GM20000 (cell line): ENCODE measurements around the gene CD72.
"Not testable (repeated sequence)": the region's sequence is repeated elsewhere in the genome, so short reads cannot be mapped to it uniquely, and the experiment has no call there.

Source experiments
- DNase-seq: peaks from one replicate; pipeline ENCODE4 v3.0.0; 2012; ENCODE audit warnings: low spot score
- TF ChIP-seq, protein P1 (sequence below): IDR thresholded peaks from 2 replicates; pipeline ENCODE4 v1.5.1; 2012; ENCODE audit warnings: mild to moderate bottlenecking, control low read depth; ENCODE audit errors: extremely low read depth, missing control alignments

The CD72 gene

DNA sequence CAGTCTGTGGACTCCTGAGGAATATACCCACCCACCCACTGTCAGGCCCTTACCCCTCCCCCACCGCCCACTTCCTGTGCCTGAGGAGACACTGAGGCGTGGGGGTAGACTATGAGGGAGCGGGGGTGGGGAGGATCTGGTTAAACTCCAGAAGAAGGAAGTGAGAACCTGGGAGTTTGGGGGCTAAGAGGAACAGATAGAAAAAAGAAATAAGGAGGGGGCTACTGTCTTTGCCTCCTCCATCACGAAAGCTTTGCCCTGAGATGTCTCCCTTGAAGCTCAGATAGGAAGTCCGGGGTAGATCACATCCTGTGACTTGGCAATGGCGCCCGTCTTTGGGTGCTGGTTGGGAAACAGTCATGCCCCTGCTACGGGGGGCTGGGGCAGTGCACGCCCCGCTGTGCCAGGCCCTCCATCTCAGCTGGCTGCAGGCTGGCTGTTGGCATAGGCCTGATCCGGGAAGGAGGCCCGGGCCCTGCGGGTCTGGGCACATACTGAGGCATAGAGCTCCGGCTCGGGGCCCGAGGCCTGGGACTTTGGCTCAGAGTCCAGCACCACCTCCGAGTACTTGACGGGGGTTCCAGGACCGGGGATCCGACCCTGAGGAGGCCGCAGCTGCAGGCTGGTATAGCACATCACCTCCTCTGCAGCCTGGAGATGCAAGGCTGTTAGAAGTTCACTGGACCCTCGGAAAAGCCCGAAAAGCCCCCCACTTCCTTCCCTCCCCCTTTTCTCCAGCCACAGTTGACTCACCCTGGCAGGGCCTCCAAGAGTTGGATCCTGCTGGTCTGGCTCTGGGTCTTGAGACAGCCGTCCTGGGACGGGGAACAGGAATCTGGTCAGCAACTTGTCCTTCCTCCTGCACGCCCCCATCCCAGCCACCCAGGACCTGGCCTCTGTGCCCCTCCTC lies 31.5 kb upstream of the CD72 start:
- TF ChIP-seq, protein P1, sequence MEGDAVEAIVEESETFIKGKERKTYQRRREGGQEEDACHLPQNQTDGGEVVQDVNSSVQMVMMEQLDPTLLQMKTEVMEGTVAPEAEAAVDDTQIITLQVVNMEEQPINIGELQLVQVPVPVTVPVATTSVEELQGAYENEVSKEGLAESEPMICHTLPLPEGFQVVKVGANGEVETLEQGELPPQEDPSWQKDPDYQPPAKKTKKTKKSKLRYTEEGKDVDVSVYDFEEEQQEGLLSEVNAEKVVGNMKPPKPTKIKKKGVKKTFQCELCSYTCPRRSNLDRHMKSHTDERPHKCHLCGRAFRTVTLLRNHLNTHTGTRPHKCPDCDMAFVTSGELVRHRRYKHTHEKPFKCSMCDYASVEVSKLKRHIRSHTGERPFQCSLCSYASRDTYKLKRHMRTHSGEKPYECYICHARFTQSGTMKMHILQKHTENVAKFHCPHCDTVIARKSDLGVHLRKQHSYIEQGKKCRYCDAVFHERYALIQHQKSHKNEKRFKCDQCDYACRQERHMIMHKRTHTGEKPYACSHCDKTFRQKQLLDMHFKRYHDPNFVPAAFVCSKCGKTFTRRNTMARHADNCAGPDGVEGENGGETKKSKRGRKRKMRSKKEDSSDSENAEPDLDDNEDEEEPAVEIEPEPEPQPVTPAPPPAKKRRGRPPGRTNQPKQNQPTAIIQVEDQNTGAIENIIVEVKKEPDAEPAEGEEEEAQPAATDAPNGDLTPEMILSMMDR = no peak
- DNase-seq = peak; percentile 40

DNA sequence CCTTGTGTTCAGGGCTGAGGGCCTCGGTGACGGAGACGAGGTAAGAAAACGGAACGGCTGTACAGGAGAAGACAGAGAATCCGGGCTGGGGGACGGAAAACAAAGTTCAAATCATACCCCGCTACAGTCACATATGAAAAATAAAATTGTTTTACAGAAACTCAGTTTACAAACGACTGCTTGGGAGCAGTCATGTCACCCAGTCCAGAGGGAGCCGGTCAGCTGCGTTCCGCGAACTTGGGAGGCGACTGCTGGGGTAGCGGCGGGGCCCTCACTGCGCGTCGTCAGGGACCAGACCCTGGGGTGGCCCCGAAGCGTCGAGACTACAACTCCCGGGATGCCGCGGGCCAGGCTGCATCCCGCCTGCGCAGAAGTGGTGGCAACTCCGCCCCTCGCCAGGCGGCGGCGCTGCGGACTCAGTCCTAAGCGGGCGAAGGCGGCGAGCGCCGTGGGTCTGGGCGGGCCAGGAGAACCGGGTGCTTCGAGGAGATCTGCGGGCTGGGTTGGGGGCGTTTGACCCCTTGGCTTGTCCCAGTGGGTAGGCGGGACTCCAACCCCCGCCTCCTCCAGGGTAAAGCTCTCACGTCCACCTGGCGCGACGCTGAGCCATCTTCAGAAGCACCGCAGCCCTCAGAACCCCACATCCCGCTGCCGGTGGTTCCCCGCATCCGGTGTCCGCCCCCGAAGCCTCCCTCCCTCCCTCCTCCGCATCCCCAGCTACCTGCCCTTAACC lies 28.5 kb upstream of the CD72 start:
- TF ChIP-seq, protein P1 = peak; percentile 98
- peak; percentile 91 for DNase-seq

DNA sequence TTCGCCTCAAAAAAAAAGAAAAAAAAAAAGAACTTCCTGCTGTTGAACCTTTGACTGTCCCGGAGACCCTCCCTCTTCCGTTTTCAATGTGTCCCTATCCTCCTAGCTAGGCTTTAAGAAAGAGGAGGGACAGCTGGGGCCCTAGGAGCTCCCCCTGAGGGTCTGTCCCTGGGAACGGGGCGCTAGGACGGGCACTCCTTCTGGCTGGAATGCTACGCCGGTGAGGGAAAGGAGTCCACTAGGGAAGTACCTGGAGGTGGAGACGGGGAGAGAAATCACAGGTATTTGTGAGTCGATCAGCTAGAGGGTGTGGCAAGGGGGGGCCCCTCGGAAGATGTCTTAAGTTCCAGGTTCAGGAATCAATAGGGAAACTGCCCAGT lies 27.9 kb upstream of the CD72 start:
- TF ChIP-seq, protein P1 = no peak
- DNase-seq = peak; percentile 47

DNA sequence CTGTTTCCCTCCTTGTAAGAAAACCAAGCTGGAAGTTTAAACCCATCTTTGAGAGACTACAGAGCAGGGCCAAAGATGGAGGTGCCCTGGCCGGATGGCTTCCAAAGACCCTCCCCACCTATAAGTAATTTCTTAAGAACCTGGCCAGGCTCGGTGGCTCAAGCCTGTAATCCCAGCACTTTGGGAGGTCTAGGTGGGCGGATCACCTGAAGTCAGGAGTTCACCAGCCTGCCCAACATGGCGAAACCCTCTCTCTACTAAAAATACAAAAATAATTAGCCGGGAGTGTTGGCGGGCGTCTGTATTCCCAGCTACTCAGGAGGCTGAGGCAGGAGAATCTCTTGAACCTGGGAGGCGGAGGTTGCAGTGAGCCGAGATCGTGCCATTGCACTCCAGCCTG lies 27.5 kb upstream of the CD72 start:
- not testable (repeated sequence) for DNase-seq

DNA sequence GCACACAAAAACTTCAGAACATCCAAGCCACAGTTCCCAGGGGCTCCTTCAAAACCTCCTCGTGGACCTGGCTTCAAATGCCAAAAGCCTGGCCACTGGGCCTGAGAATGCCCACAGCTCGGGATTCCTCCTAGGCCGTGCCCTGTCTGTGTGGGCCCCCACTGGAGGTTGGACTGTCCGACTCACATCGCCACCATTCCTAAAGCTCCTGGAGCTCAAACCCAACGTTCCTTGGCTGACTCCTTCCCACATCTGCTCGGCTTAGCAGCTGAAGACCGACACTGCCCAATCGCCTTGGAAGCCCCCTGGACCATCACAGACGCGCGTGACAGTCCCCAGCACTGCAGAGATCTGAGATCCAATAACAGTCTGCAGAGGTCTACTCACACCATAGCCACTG lies 24.8 kb upstream of the CD72 start:
- TF ChIP-seq, protein P1 = no peak

DNA sequence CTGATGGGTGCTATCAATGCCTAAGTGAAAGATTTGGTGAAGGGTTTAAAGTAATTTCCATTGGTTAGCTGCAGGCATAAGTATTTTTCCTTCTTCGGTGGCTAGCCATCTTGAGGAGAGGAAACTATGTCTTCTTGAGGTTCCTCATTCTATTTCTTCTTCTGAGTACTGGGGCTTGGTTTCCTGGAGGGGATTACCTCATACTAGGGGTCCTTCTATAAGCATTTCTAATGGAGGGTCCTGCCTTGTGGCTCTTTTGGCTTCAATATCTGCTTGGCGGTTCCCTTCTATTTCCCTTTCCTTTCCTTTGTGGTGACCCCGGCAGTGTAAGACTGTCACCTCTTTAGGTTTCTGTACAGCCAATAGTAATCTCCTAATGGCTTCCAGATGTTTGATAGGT lies 23.3 kb upstream of the CD72 start:
- DNase-seq = not testable (repeated sequence)

More for the DNA sequence above, 24.8 kb upstream of the CD72 start:
- no peak for DNase-seq

DNA sequence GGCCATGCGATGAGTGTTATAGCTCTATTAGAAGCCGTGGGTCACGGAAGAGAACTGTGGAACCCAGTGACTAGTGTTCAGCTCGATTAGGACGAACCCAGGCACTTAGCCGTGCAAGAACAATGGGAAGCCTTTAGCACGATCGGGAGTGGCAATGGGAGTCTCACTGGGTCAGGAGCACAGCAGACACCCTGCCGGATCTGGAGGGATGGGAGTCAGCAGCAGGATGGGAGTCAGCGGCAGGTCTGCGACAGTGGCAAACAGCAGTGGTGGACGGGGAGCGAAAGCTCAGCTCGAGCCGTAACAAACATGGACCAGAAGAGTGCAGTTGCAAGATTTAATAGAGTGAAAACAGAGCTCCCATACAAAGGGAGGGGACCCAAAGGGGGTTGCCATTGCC lies 22.2 kb upstream of the CD72 start:
- DNase-seq = not testable (repeated sequence)

DNA sequence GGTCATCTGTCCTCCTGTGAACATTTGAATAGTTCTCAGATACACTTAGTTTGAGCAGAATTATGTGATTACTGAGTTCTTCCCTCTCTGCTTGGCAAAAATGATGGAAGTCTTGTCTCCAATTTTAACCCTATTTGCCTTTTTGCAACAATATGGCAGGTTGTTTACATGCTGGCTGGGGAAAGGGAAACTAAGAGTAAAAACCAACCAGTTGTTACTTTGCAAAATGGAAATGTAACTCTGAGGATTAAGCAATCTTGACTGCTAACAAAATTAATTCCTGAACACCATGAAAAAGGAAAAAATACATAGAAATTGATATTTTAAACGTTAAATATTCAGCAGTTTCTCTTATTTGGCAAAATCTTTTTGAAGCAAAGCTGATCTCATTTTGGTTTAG lies 21.4 kb upstream of the CD72 start:
- DNase-seq = no peak
- TF ChIP-seq, protein P1 = no peak

DNA sequence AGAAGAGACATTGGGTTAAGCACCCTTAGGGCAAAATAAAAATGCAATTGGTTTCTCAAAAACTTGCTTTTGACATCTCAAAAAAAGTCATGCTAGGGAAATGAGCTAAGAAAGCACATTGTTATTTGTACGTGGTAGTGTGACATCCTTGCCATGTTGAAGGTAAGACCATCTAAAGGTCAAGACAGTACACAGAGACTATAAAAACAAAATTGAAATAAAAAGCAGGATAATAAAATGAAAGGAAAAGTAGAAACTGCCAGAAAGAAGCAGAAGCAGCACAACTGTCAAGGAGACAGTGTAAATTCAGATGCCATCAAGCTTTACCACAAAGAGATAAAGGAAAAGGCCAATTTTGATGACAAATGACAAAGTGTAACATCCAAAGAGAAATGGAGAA lies 21.0 kb upstream of the CD72 start:
- DNase-seq = not testable (repeated sequence)

DNA sequence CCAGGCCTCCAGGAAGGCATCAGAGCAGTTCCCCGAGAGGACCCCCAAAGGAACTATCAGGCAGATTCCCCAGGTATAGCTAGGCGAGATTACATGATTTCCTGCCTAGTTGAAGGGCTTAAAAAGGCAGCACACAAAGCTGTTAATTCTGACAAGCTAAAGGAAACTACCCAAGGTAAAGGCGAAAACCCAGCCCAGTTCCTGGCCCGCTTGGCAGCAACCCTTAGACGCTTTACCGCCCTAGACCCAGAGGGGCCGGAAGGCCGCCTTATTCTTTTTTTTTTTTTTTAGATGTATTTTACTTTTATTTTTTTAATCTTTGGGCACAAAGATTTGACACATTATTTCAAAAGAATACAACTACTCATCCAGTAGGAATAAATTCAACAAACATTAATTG lies 20.5 kb upstream of the CD72 start:
- DNase-seq = not testable (repeated sequence)

DNA sequence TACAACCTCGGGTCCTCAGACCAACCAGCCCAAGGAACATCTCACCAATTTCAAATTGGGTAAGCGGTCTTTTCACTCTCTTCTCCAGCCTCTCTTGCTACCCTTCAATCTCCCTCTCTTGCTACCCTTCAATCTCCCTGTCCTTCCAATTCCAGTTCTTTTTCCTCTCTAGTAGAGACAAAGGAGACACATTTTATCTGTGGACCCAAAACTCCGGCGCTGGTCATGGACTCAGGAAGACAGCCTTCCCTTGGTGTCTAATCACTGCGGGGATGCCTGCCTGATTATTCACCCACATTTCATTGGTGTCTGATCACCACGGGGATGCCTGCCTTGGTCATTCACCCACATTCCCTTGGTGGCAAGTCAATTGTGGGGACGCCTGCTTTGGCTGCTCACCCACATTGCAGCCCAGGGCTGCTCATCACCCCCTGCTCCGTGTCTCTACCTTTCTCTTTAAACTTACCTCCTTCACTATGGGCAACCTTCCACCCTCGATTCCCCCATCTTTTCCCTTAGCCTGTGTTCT lies 19.3 kb upstream of the CD72 start:
- not testable (repeated sequence) for DNase-seq

DNA sequence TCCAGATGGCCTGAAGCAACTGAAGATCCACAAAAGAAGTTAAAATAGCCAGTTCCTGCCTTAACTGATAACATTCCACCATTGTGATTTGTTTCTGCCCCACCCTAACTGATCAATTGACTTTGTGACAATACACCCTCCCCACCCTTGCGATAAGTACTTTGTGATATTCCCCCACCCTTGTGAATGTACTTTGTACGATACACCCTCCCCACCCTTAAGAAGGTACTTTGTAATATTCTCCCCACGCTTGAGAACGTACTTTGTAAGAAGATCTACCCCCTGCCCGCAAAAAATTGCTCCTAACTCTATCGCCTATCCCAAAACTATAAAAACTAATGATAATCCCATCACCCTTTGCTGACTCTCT lies 18.6 kb upstream of the CD72 start:
- not testable (repeated sequence) for DNase-seq
